HEK293 (cell line): Measurements from ENCODE around the gene COL12A1.

Source experiments
- BCL6B ChIP-seq: fragments of 450-650 bp; formaldehyde crosslinking; IDR thresholded peaks from 2 replicates; pipeline ENCODE4 v1.5.1; 2017; ENCODE audit warnings: missing biosample characterization, missing genetic modification characterization
- HOXC10 ChIP-seq: sonication (generic); formaldehyde crosslinking; IDR thresholded peaks from 2 replicates; pipeline ENCODE4 v1.8.1; 2023; ENCODE audit warnings: mild to moderate bottlenecking, missing genetic modification reagents
- HOXD13 ChIP-seq: sonication (generic); formaldehyde crosslinking; IDR thresholded peaks from 2 replicates; pipeline ENCODE4 v1.8.0; 2022; ENCODE audit warnings: missing genetic modification reagents, borderline replicate concordance
- INSM2 ChIP-seq: fragments of 450-650 bp; formaldehyde crosslinking; IDR thresholded peaks from 2 replicates; pipeline ENCODE4 v1.5.1; 2016; ENCODE audit warnings: missing biosample characterization, missing genetic modification characterization
- KLF17 ChIP-seq: fragments of 450-650 bp; formaldehyde crosslinking; IDR thresholded peaks from 2 replicates; pipeline ENCODE4 v1.5.1; 2016; ENCODE audit warnings: missing biosample characterization, missing genetic modification characterization
- MYNN ChIP-seq: fragments of 450-650 bp; formaldehyde crosslinking; IDR thresholded peaks from 2 replicates; pipeline ENCODE4 v1.5.1; 2016; ENCODE audit warnings: missing biosample characterization, missing genetic modification characterization, borderline replicate concordance
- SETDB1 ChIP-seq: IDR thresholded peaks from one replicate; pipeline ENCODE4 v1.6.1; 2017; ENCODE audit warnings: mild to moderate bottlenecking, low read length, moderate library complexity, mixed read lengths; ENCODE audit not compliant: insufficient read length
- TRIM28 ChIP-seq: IDR thresholded peaks from 2 replicates; pipeline ENCODE4 v1.6.1; 2011; ENCODE audit warnings: low read length, control low read depth, borderline replicate concordance
- YY2 ChIP-seq: fragments of 450-650 bp; formaldehyde crosslinking; IDR thresholded peaks from 2 replicates; pipeline ENCODE4 v1.5.1; 2016; ENCODE audit warnings: missing biosample characterization, missing genetic modification characterization
- ZBTB17 ChIP-seq: fragments of 450-650 bp; formaldehyde crosslinking; IDR thresholded peaks from 2 replicates; pipeline ENCODE4 v1.5.1; 2016; ENCODE audit warnings: missing biosample characterization, missing genetic modification characterization
- ZFP69B ChIP-seq: fragments of 450-650 bp; formaldehyde crosslinking; IDR thresholded peaks from 2 replicates; pipeline ENCODE4 v1.5.1; 2016; ENCODE audit warnings: missing biosample characterization, missing genetic modification characterization
- ZNF202 ChIP-seq: fragments of 450-650 bp; formaldehyde crosslinking; IDR thresholded peaks from 2 replicates; pipeline ENCODE4 v1.5.1; 2016; ENCODE audit warnings: missing biosample characterization, missing genetic modification characterization, borderline replicate concordance
- ZNF221 ChIP-seq: fragments of 450-650 bp; formaldehyde crosslinking; IDR thresholded peaks from 2 replicates; pipeline ENCODE4 v1.5.1; 2017; ENCODE audit warnings: missing biosample characterization, missing genetic modification characterization, borderline replicate concordance
- ZNF26 ChIP-seq: fragments of 450-650 bp; formaldehyde crosslinking; IDR thresholded peaks from 2 replicates; pipeline ENCODE4 v1.5.1; 2016; ENCODE audit warnings: missing biosample characterization, missing genetic modification characterization
- ZNF311 ChIP-seq: fragments of 450-650 bp; formaldehyde crosslinking; IDR thresholded peaks from 2 replicates; pipeline ENCODE4 v1.5.1; 2017; ENCODE audit warnings: missing biosample characterization, missing genetic modification characterization, borderline replicate concordance
- ZNF350 ChIP-seq: fragments of 450-650 bp; formaldehyde crosslinking; IDR thresholded peaks from 2 replicates; pipeline ENCODE4 v1.5.0; 2017; ENCODE audit warnings: missing biosample characterization, mild to moderate bottlenecking, missing genetic modification characterization
- ZNF362 ChIP-seq: fragments of 450-650 bp; formaldehyde crosslinking; IDR thresholded peaks from 2 replicates; pipeline ENCODE4 v1.5.1; 2016; ENCODE audit warnings: missing biosample characterization, missing genetic modification characterization
- ZNF394 ChIP-seq: fragments of 450-650 bp; formaldehyde crosslinking; IDR thresholded peaks from 2 replicates; pipeline ENCODE4 v1.5.1; 2016; ENCODE audit warnings: missing biosample characterization, missing genetic modification characterization, mild to moderate bottlenecking, moderate library complexity, borderline replicate concordance
- ZNF398 ChIP-seq: fragments of 450-650 bp; formaldehyde crosslinking; IDR thresholded peaks from 2 replicates; pipeline ENCODE4 v1.5.1; 2017; ENCODE audit warnings: missing biosample characterization, missing genetic modification characterization
- ZNF404 ChIP-seq: fragments of 450-650 bp; formaldehyde crosslinking; IDR thresholded peaks from 2 replicates; pipeline ENCODE4 v1.5.1; 2017; ENCODE audit warnings: missing biosample characterization, missing genetic modification characterization
- ZNF426 ChIP-seq: fragments of 450-650 bp; formaldehyde crosslinking; IDR thresholded peaks from 2 replicates; pipeline ENCODE4 v1.5.1; 2017; ENCODE audit warnings: missing biosample characterization, missing genetic modification characterization, mild to moderate bottlenecking, inconsistent platforms, moderate library complexity
- ZNF513 ChIP-seq: fragments of 450-650 bp; IDR thresholded peaks from 2 replicates; pipeline ENCODE4 v1.5.1; 2018; ENCODE audit warnings: missing biosample characterization, missing genetic modification characterization
- ZNF514 ChIP-seq: fragments of 450-650 bp; formaldehyde crosslinking; IDR thresholded peaks from 2 replicates; pipeline ENCODE4 v1.5.1; 2016; ENCODE audit warnings: missing biosample characterization, missing genetic modification characterization
- ZNF530 ChIP-seq: fragments of 450-650 bp; formaldehyde crosslinking; IDR thresholded peaks from 2 replicates; pipeline ENCODE4 v1.5.1; 2016; ENCODE audit warnings: low read depth, missing biosample characterization, missing genetic modification characterization
- ZNF558 ChIP-seq: fragments of 450-650 bp; formaldehyde crosslinking; IDR thresholded peaks from 2 replicates; pipeline ENCODE4 v1.5.1; 2016; ENCODE audit warnings: missing biosample characterization, missing genetic modification characterization
- ZNF560 ChIP-seq: fragments of 450-650 bp; formaldehyde crosslinking; IDR thresholded peaks from 2 replicates; pipeline ENCODE4 v1.5.1; 2017; ENCODE audit warnings: missing biosample characterization, missing genetic modification characterization, borderline replicate concordance
- ZNF677 ChIP-seq: fragments of 450-650 bp; IDR thresholded peaks from 2 replicates; pipeline ENCODE4 v1.5.0; 2018; ENCODE audit warnings: missing biosample characterization, mild to moderate bottlenecking, missing genetic modification characterization, moderate library complexity
- ZNF776 ChIP-seq: fragments of 450-650 bp; formaldehyde crosslinking; IDR thresholded peaks from 2 replicates; pipeline ENCODE4 v1.5.0; 2017; ENCODE audit warnings: missing biosample characterization, missing genetic modification characterization, borderline replicate concordance

The COL12A1 gene

GRCh38 chr6:75204217-75204958 is 1.5 kb downstream of the COL12A1 start (continued):
- no peak for TF ChIP-seq ZNF513 (tag by site-specific recombination)
- no peak for TF ChIP-seq ZNF311
- TF ChIP-seq ZNF362, result peak; percentile 88
- no peak for TF ChIP-seq YY2 (tag by site-specific recombination)
- no peak for TF ChIP-seq ZNF404 (tag by site-specific recombination)
- TF ChIP-seq KLF17 (tag by site-specific recombination), result no peak
- TF ChIP-seq MYNN (tag by site-specific recombination), result no peak
- TF ChIP-seq HOXD13 (CRISPR knock-in tag), result no peak
- TF ChIP-seq ZNF202 (tag by site-specific recombination), result no peak
- TF ChIP-seq ZNF221 (tag by site-specific recombination), result no peak
- no peak for TF ChIP-seq ZFP69B (tag by site-specific recombination)
- no peak for TF ChIP-seq ZNF350 (tag by site-specific recombination)
- TF ChIP-seq ZNF560 (tag by site-specific recombination), result no peak
- TF ChIP-seq ZNF514 (tag by site-specific recombination), result no peak
- TF ChIP-seq ZNF26, result no peak
- no peak for TF ChIP-seq ZNF776
- no peak for TF ChIP-seq SETDB1
- TF ChIP-seq ZNF426 (tag by site-specific recombination), result no peak
- TF ChIP-seq ZNF530, result no peak
- TF ChIP-seq INSM2 (tag by site-specific recombination), result no peak
- TF ChIP-seq ZNF398 (tag by site-specific recombination), result peak; percentile 26
- no peak for TF ChIP-seq BCL6B (tag by site-specific recombination)
- TF ChIP-seq TRIM28, result no peak
- no peak for TF ChIP-seq HOXC10
- TF ChIP-seq ZNF558, result no peak
- TF ChIP-seq ZNF677 (tag by site-specific recombination), result no peak
- TF ChIP-seq ZBTB17, result no peak; the same call in 1 of the 2 replicates
- no peak for TF ChIP-seq ZNF394 (tag by site-specific recombination)
